HL-60 (cell line): ENCODE measurements around the gene GRIA3.

ENCODE experiments used
- DNase-seq, 2 experiments: peaks; one replicate each; pipeline ENCODE4 v3.0.0-alpha.2; 2010 to 2020; ENCODE audit warnings: low read depth in 1 of 2, low spot score in 1 of 2
- H3K27ac ChIP-seq: fragments of 250-450 bp; sonication (Bioruptor Pico); replicated peaks from 2 replicates; pipeline ENCODE4 v1.5.1; 2020; ENCODE audit warnings: mild to moderate bottlenecking, moderate library complexity
- H3K27me3 ChIP-seq: fragments of 250-450 bp; sonication (Bioruptor Pico); 2 replicates; pipeline ENCODE4 v1.5.1; 2021; ENCODE audit warnings: mild to moderate bottlenecking, moderate library complexity; ENCODE audit not compliant: insufficient read depth, poor library complexity, severe bottlenecking
- H3K4me3 ChIP-seq: replicated peaks from 2 replicates; pipeline ENCODE4 v1.5.1; 2011; ENCODE audit warnings: mild to moderate bottlenecking, control low read depth, low read length; ENCODE audit not compliant: insufficient read depth
- GABPA ChIP-seq: IDR thresholded peaks from 2 replicates; pipeline ENCODE4 v1.6.1; 2012; ENCODE audit warnings: low read depth
- POLR2AphosphoS5 ChIP-seq: IDR thresholded peaks from 2 replicates; pipeline ENCODE4 v1.6.1; 2012; ENCODE audit warnings: low read depth
- SPI1 ChIP-seq: IDR thresholded peaks from 2 replicates; pipeline ENCODE4 v1.6.1; 2012; ENCODE audit warnings: low read depth, mild to moderate bottlenecking, borderline replicate concordance
- TF ChIP-seq, protein P1 (sequence below): IDR thresholded peaks from 2 replicates; pipeline ENCODE4 v1.6.1; 2012; ENCODE audit warnings: low read depth; ENCODE audit not compliant: insufficient replicate concordance
- TF ChIP-seq, protein P2 (sequence below): IDR thresholded peaks from one replicate; pipeline ENCODE4 v1.5.1; 2011; ENCODE audit warnings: low read length, control low read depth, inconsistent platforms; ENCODE audit not compliant: insufficient read depth

The GRIA3 gene

DNA sequence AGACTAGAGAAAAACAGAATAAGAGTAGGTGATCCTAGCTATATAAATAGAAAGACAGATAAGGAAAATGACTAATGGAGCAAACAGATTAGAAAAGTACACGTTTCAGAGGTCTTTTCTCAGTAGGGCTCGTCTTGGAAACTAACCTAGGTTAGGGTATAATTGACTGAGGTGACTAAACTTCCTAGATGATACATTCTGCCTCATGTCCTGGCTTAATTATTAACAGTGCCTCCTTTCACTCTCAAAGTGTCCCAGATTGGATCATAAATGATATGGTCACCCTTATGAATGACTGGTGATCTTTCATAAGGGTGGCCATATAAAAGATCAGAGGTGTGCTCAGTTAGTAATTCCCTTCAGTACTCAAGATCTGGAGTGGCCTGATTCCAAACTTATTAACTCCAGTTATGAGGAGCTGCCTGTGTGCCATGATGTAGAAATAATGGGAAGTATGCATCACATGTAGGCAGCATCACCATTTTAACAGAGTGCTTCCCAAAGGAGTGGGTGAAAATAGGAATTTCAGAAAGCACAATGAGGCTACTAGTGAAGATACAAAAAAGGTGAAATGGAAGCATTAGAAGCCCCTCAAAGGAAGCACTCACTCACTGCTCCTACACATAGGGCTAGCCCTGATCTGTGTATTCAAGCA is 14.7 kb upstream of the GRIA3 start:
- H3K4me3 ChIP-seq, result no peak overlapping the region
- TF ChIP-seq, protein P1, sequence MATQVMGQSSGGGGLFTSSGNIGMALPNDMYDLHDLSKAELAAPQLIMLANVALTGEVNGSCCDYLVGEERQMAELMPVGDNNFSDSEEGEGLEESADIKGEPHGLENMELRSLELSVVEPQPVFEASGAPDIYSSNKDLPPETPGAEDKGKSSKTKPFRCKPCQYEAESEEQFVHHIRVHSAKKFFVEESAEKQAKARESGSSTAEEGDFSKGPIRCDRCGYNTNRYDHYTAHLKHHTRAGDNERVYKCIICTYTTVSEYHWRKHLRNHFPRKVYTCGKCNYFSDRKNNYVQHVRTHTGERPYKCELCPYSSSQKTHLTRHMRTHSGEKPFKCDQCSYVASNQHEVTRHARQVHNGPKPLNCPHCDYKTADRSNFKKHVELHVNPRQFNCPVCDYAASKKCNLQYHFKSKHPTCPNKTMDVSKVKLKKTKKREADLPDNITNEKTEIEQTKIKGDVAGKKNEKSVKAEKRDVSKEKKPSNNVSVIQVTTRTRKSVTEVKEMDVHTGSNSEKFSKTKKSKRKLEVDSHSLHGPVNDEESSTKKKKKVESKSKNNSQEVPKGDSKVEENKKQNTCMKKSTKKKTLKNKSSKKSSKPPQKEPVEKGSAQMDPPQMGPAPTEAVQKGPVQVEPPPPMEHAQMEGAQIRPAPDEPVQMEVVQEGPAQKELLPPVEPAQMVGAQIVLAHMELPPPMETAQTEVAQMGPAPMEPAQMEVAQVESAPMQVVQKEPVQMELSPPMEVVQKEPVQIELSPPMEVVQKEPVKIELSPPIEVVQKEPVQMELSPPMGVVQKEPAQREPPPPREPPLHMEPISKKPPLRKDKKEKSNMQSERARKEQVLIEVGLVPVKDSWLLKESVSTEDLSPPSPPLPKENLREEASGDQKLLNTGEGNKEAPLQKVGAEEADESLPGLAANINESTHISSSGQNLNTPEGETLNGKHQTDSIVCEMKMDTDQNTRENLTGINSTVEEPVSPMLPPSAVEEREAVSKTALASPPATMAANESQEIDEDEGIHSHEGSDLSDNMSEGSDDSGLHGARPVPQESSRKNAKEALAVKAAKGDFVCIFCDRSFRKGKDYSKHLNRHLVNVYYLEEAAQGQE, result no peak
- TF ChIP-seq SPI1 (no peak), GABPA (no peak)
- H3K27ac ChIP-seq, result no peak overlapping the region
- H3K27me3 ChIP-seq, result no peaks in the 10 kb centered on the region
- no peak for DNase-seq

DNA sequence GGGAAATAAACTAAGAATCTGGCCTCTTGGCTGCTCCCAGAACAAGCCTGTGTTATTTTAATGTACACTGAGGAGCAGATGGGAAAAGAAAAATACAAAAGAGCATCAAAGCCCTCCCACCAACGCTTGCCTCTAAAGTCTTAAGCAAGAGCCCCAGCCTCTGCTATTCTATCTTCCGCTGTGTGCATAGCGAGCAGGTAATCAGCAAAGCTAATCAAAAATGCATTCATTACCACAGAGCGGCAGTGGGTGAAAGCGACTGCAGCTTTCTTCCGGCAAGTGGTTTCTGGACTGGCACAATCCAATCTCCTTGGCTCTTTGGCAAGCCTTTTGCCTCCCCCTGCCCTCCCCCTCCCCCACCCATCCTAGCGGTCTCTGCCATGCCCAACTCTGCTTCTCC is 13.5 kb upstream of the GRIA3 start:
- TF ChIP-seq, protein P1, result no peak
- no peak for TF ChIP-seq GABPA
- no peak for TF ChIP-seq POLR2AphosphoS5
- TF ChIP-seq, protein P2, sequence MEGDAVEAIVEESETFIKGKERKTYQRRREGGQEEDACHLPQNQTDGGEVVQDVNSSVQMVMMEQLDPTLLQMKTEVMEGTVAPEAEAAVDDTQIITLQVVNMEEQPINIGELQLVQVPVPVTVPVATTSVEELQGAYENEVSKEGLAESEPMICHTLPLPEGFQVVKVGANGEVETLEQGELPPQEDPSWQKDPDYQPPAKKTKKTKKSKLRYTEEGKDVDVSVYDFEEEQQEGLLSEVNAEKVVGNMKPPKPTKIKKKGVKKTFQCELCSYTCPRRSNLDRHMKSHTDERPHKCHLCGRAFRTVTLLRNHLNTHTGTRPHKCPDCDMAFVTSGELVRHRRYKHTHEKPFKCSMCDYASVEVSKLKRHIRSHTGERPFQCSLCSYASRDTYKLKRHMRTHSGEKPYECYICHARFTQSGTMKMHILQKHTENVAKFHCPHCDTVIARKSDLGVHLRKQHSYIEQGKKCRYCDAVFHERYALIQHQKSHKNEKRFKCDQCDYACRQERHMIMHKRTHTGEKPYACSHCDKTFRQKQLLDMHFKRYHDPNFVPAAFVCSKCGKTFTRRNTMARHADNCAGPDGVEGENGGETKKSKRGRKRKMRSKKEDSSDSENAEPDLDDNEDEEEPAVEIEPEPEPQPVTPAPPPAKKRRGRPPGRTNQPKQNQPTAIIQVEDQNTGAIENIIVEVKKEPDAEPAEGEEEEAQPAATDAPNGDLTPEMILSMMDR, result no peak
- no peak for TF ChIP-seq SPI1
- Histone ChIP-seq H3K4me3 (no peak overlapping the region), H3K27me3 (no peaks in the 10 kb centered on the region), H3K27ac (no peak overlapping the region)
- no peak for DNase-seq

DNA sequence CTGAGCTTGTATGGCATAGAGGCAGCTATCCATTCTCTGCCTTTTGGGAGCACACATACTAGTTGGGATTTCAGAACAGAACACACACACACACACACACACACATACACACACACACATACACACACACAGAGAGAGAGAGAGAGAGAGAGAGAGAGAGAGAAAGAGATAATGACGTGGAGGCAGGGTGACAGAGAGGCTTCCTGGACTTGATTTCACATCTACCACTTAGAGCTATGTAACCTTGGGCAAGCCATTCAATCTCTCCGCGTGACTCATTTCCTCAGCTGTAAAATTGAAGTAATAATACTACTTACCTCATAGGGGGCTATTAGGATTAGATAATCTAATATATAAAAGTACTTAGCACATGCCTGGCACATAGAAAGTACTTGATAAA is 12.3 kb upstream of the GRIA3 start:
- Histone ChIP-seq H3K27ac (no peak overlapping the region), H3K27me3 (no peaks in the 10 kb centered on the region), H3K4me3 (no peak overlapping the region)
- no peak for DNase-seq
- TF ChIP-seq GABPA, result no peak
- no peak for TF ChIP-seq POLR2AphosphoS5
- TF ChIP-seq, protein P2, result no peak
- TF ChIP-seq SPI1, result no peak
- TF ChIP-seq, protein P1, result no peak

DNA sequence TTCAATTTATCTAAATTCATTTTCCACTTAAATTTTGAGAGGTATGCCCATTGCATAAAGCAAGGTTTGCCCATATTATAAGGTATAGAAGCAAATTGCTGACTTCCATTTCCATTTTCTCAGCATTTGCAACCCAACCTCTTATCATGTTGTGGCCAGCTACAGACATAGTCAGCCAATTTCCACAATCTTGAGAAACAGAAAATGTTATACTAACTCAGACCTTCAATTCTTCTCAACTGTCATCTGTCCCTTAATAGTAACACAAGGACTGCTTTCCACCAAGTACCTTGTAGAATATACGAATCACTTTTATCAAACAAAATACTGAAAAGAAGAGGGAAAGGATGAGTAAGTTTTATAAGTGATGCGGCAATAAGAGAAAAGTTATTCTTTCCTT is 11.2 kb upstream of the GRIA3 start:
- TF ChIP-seq, protein P1, result no peak
- no peak for TF ChIP-seq POLR2AphosphoS5
- TF ChIP-seq GABPA, result no peak
- no peak for TF ChIP-seq SPI1
- TF ChIP-seq, protein P2, result no peak
- Histone ChIP-seq H3K27ac (no peak overlapping the region), H3K27me3 (no peaks in the 10 kb centered on the region), H3K4me3 (no peak overlapping the region)
- no peak for DNase-seq
